ENCODE results near the gene SMARCC2. TPM values are rescaled to one million over a fixed set of nuclear protein-coding genes. Genes with fewer than 3 reads are reported as not detected.

The SMARCC2 gene
- polyA plus RNA-seq, 2 of the 4 experiments (the other 2 are of a cell fraction) = 51.9 to 83.9 TPM

DNA sequence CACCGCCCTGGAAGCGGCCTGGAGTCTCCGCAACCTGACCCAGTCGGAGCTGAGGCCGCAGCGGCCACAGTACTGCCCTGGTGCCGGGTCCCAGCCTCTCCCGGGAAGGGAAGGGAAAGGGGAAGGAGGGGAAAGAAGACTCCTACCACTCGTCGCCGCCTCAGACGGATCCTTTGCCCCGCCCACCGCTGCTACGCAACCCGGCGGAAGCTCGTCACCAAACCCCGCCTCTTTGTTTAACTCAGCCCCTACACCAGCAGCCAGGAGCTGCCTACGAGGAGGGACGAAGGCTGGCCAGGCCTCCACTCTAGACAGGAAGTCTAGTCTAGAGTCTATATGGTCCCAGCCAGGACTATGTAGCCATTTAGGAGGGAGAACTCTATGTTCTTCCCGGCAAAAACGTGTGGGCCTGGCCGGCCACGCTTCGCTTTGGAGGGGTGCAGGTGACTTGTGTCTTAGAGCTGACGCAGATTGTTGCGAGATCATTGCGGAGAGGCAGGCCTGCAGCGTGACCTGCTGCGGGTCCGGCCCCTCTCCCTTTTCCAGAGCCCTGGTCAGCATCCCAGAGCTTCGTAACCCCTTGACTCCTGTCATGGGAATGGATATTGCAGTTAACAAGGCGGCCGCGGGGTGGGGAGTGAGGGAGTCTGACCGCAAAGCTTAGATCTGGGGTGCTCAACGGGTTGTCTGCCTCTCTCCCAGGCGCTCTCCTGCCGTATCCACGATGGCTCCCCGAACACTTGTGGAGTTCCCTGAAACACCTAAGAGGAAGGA is 32.7 kb upstream of the SMARCC2 start, which contains the start of gene RNF41 (continued):
- no peak for TF ChIP-seq ZSCAN20 (CRISPR knock-in tag; IDR thresholded peaks at IDR 0.05)
- no peak for TF ChIP-seq CHD4 (IDR thresholded peaks at IDR 0.05; ENCODE audit: borderline replicate concordance)
- no peak for TF ChIP-seq CHD2 (IDR thresholded peaks at IDR 0.05; ENCODE audit: low read length, partially characterized antibody)
- no peak for TF ChIP-seq EP300 (IDR thresholded peaks at IDR 0.05)
- TF ChIP-seq MAX (IDR thresholded peaks at IDR 0.05) = peak; percentile 64
- TF ChIP-seq HEYL (CRISPR knock-in tag; IDR thresholded peaks at IDR 0.05) = no peak

DNA sequence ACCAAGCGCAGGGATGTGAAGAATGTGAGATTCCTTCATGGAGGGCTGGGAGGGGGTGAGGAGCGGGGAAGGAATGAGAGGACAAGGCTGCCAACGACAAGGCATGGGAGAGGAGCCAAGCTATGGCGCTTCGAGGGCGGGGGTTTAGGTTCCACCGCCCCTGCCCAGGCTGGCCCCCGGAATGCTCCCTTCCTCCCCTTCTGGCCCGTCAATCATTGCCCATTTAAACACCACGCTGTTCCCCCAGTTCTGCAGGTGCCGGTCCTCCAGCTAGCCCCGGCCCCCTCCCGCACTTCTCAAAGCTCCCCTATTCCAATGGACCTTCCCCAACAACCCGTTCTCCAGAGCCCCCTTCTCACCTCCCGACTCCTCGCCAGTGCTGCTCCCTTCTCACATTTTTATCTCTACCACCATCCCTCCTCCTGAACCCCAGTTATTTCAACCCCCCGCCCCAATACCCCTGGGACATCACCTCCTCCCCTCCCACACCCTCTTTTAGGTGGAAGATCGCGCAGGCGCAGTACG is 32.0 kb upstream of the SMARCC2 start:
- ChIA-PET POLR2A (interaction anchor here (0.8 to 2.3 kb wide), 22 partner anchors 10 to 287 kb away, joined by 3 to 34 read pairs (median 6); partner anchors contain the start of genes ANKRD52, COQ10A, ESYT1 and PA2G4), CTCF (interaction anchor here (0.6 to 4.2 kb wide), 20 partner anchors 9 to 483 kb away, joined by 3 to 67 read pairs (median 4); partner anchors contain the start of genes ANKRD52, SMARCC2 and ZC3H10)
- TF ChIP-seq KDM5A (IDR thresholded peaks at IDR 0.05) = no peak
- TF ChIP-seq CBX2 (IDR thresholded peaks at IDR 0.05; ENCODE audit: borderline replicate concordance, low read depth) = no peak
- peak; percentile 7 to 10 for ATAC-seq
- FAIRE-seq = no peak
- peaks cover 26% of the 10 kb centered on the region for H3K4me1 ChIP-seq
- no peaks in the 10 kb centered on the region for H3K9me3 ChIP-seq
- DNase-seq (ENCODE audit: low read depth in 1 of 2, low spot score in 1 of 2) = peak; percentile 39 to 87
- peak overlapping the region; percentile 71 for H3K4me3 ChIP-seq
- 2% methylated on average over 19 of the region's 21 CpGs for WGBS (ENCODE audit: missing lambda C conversion rate)
- peak overlapping the region; percentile 91 to 94 for H3K27ac ChIP-seq
- H3K4me2 ChIP-seq = peak overlapping the region; percentile 94

DNA sequence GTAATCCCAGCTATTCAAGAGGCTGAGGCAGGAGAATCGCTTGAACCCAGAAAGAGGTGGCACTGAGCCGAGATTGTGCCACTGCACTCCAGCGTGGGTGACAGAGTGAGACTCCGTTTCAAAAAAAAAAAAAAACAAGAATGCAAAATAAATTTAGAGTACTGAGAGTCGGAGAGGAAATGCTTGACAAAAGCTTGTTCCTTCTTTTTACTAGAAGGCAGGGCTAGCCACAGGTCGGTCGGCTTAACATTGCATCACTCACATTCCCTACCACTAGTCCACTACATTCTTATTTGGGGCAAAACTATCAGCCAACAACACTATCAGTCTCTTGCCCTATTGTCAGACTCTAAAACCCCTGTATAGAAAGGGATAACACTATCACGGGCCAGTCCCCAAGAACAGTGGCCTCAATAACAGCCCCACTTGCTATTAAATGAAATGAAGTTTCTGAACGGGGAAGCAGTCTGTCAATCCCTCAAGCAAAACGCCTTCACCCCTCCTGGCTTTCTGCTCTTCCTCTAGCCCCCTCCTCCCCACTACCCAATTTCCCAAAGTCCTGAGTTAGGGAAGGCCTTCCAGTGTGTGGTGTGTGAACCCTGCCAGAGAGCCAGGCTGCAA is 31.4 kb upstream of the SMARCC2 start:
- ChIA-PET POLR2A (interaction anchor here (1.0 to 2.3 kb wide), 7 partner anchors 10 to 103 kb away, joined by 4 to 34 read pairs (median 10); partner anchors contain the start of genes COQ10A, SMARCC2 and ZC3H10), CTCF (interaction anchor here (0.6 to 4.2 kb wide), 17 partner anchors 9 to 416 kb away, joined by 3 to 67 read pairs (median 5); partner anchors contain the start of genes ANKRD52, SMARCC2 and ZC3H10)
- Histone ChIP-seq H3K4me2 (peak overlapping the region; percentile 94), H3K9me3 (no peaks in the 10 kb centered on the region), H3K4me3 (peak overlapping the region; percentile 71), H3K27ac (peak overlapping the region; percentile 91 to 94), H3K4me1 (peaks cover 26% of the 10 kb centered on the region)
- DNase-seq (ENCODE audit: low read depth in 1 of 2, low spot score in 1 of 2) (no peak), ATAC-seq (no peak), FAIRE-seq (no peak)
- TF ChIP-seq CEBPB (IDR thresholded peaks at IDR 0.05) = 0 out of 4 replicates have a peak, but pooled peaks of 1 of the 2 experiments have one; percentile 5
- no peak for TF ChIP-seq CTCF (IDR thresholded peaks at IDR 0.05)
- 55% methylated on average over 10 of the region's 10 CpGs for WGBS (ENCODE audit: missing lambda C conversion rate)

GRCh38 chr12:56219840-56220239 is 30.6 kb upstream of the SMARCC2 start:
- Histone ChIP-seq H3K4me2 (no peak overlapping the region), H3K27ac (no peak overlapping the region), H3K9me3 (no peaks in the 10 kb centered on the region), H3K4me1 (peaks cover 20% of the 10 kb centered on the region), H3K4me3 (no peak overlapping the region)
- FAIRE-seq (no peak), ATAC-seq (no peak), DNase-seq (ENCODE audit: low read depth in 1 of 2, low spot score in 1 of 2) (no peak)
- TF ChIP-seq ZNF302 (CRISPR knock-in tag; IDR thresholded peaks at IDR 0.05) (no peak), RNF2 (IDR thresholded peaks at IDR 0.05; ENCODE audit: borderline replicate concordance, low read depth) (no peak), RAD21 (conservative IDR thresholded peaks at IDR 0.05 in 1 of 2, IDR thresholded peaks at IDR 0.05 in 1 of 2) (no peak), ZFP36 (IDR thresholded peaks at IDR 0.05; ENCODE audit: borderline replicate concordance, partially characterized antibody) (no peak), E2F6 (IDR thresholded peaks at IDR 0.05; ENCODE audit: borderline replicate concordance, low read depth) (no peak), ZC3H11A (IDR thresholded peaks at IDR 0.05) (peak; percentile 97)
- CTCF ChIA-PET = interaction anchor here (1.0 to 4.2 kb wide), 7 partner anchors 8 to 101 kb away, joined by 3 to 67 read pairs (median 16); partner anchors contain the start of genes ANKRD52, SMARCC2 and ZC3H10
- POLR2A ChIA-PET = interaction anchor here (1.1 kb wide), 1 partner anchor 102 kb away, joined by 6 read pairs; the partner anchor contains the start of gene ZC3H10
- WGBS (ENCODE audit: missing lambda C conversion rate) = 96% methylated on average over 9 of the region's 9 CpGs
